Kidney (tissue), 14 donors: ENCODE data around the gene GUCA1A. TPM values are rescaled to one million over a fixed set of nuclear protein-coding genes. Genes with fewer than 3 reads are reported as not detected.

Source experiments
- DNase-seq, 5 donors: peaks; one replicate each; pipeline ENCODE4 v3.0.0-alpha.2; 2013 to 2020
- FAIRE-seq: peaks from 2 replicates; lab custom pipeline; 2012; peaks lifted over from hg19 to GRCh38; lab: Jason Lieb, UNC
- H3K27ac ChIP-seq, 2 donors: one replicate each; pipeline ENCODE4 v1.7.0; 2013; ENCODE audit warnings: low read depth in 2 of 2, low read length in 2 of 2, inconsistent platforms in 1 of 2
- H3K27me3 ChIP-seq: one replicate; pipeline ENCODE4 v1.7.1; 2013; ENCODE audit warnings: low read length, inconsistent platforms; ENCODE audit not compliant: control insufficient read depth, insufficient read depth
- H3K36me3 ChIP-seq, 3 donors: one replicate each; pipeline versions ENCODE4 v1.7.0 to v1.7.1; 2013; ENCODE audit warnings: low read length in 3 of 3, control low read depth in 1 of 3, inconsistent platforms in 1 of 3; ENCODE audit not compliant: insufficient read depth in 3 of 3, control insufficient read depth in 2 of 3
- H3K4me1 ChIP-seq, 3 donors: one replicate each; pipeline versions ENCODE4 v1.7.0 to v1.7.1; 2013; ENCODE audit warnings: low read length in 3 of 3, inconsistent platforms in 1 of 3, low read depth in 1 of 3; ENCODE audit not compliant: control insufficient read depth in 2 of 3, insufficient read depth in 2 of 3
- H3K4me3 ChIP-seq, 3 donors: one replicate each; pipeline versions ENCODE4 v1.7.0 to v1.8.1; 2013; ENCODE audit warnings: low read length in 3 of 3, control low read depth in 1 of 3, inconsistent platforms in 1 of 3
- H3K9ac ChIP-seq, 3 donors: one replicate each; pipeline versions ENCODE4 v1.7.0 to v1.7.1; 2013; ENCODE audit warnings: low read length in 3 of 3, control low read depth in 1 of 3, inconsistent platforms in 1 of 3
- H3K9me3 ChIP-seq, 3 donors: one replicate each; pipeline versions ENCODE4 v1.7.0 to v1.7.1; 2013; ENCODE audit warnings: low read length in 3 of 3, control low read depth in 1 of 3, inconsistent platforms in 1 of 3; ENCODE audit not compliant: control insufficient read depth in 2 of 3, insufficient read depth in 1 of 3
- intact Hi-C: fragments of 100-400 bp; cut with DNase I; formaldehyde crosslinking; loops from one replicate; pipeline ENCODE4 v1.11.1; 2022
- polyA plus RNA-seq: library from polyadenylated mRNA; stranded (reverse); fragments of 350-450 nt; fragmentation: Illumina TruSeq; extraction: RNeasy Lipid Tissue Mini Kit (QIAGEN cat#74804); gene quantifications from one replicate; pipeline ENCODE4 v1.2.3, GENCODE V29; 2014; ENCODE audit warnings: low read depth, low replicate concordance; ENCODE audit not compliant: insufficient read depth
- total RNA-seq: library from RNA; stranded (reverse); fragmentation: NEBNext Ultra II Directional; extraction: Animal tissue kit (Norgen Biotek cat#: 25700); gene quantifications from one replicate; pipeline ENCODE4 v1.2.1, GENCODE V29; 2021
- TF ChIP-seq, protein P1 (sequence below): IDR thresholded peaks from 3 replicates; pipeline ENCODE4 v1.5.1; 2012; ENCODE audit warnings: mild to moderate bottlenecking, moderate library complexity, borderline replicate concordance; ENCODE audit not compliant: insufficient read depth; ENCODE audit errors: extremely low read depth
- donor health status: control.
- donor health status: control.
- donor health status: control.
- donor health status: control.
- donor health status: control.
- donor health status: DM: yes; HTN: yes; CAD: no.
- donor health status: Normal renal cell carcinoma (clear cell type).

The GUCA1A gene
- total and polyA plus RNA-seq, 2 donors from 2014 or later, result not detected

DNA sequence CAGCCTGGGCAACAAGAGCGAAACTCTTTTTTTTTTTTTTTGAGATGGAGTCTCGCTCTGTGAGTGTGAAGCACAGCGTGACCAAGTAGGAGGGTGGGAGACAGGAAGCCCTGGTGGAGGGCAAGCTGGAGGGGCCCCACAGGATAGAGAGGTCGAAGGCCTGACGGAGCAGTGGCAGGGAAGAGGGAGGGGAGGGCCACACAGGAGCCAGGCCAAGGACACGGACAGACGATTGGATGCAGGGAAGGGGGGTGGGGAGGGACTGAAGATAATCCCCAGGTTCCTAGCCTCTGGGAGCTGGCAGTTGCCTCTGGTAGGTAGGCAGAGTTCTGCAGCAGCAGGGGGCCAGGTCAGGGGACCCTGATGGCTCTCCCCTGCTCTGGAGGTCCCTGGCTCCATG, 10.8 kb upstream of the GUCA1A start:
- Histone ChIP-seq H3K36me3 (no peaks in the 10 kb centered on the region), H3K9ac (no peak overlapping the region), H3K4me3 (no peak overlapping the region), H3K27me3 (no peaks in the 10 kb centered on the region), H3K27ac (no peak overlapping the region), H3K4me1 (no peaks in the 10 kb centered on the region), H3K9me3 (no peaks in the 10 kb centered on the region)
- intact Hi-C loops, result loop anchor here (5.0 kb wide), 1 partner anchor 85 kb away; no protein-coding TSS in a partner anchor
- TF ChIP-seq, protein P1, sequence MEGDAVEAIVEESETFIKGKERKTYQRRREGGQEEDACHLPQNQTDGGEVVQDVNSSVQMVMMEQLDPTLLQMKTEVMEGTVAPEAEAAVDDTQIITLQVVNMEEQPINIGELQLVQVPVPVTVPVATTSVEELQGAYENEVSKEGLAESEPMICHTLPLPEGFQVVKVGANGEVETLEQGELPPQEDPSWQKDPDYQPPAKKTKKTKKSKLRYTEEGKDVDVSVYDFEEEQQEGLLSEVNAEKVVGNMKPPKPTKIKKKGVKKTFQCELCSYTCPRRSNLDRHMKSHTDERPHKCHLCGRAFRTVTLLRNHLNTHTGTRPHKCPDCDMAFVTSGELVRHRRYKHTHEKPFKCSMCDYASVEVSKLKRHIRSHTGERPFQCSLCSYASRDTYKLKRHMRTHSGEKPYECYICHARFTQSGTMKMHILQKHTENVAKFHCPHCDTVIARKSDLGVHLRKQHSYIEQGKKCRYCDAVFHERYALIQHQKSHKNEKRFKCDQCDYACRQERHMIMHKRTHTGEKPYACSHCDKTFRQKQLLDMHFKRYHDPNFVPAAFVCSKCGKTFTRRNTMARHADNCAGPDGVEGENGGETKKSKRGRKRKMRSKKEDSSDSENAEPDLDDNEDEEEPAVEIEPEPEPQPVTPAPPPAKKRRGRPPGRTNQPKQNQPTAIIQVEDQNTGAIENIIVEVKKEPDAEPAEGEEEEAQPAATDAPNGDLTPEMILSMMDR, result no peak
- DNase-seq (peak in 4 of 5 donors; percentile 58 to 82 (median 61)), FAIRE-seq (no peak)

GRCh38 chr6:42162812-42163211, 10.4 kb upstream of the GUCA1A start:
- Histone ChIP-seq H3K9me3 (no peaks in the 10 kb centered on the region), H3K4me1 (no peaks in the 10 kb centered on the region), H3K36me3 (no peaks in the 10 kb centered on the region), H3K9ac (no peak overlapping the region), H3K4me3 (no peak overlapping the region), H3K27ac (no peak overlapping the region), H3K27me3 (no peaks in the 10 kb centered on the region)
- TF ChIP-seq, protein P1, result no peak
- FAIRE-seq (no peak), DNase-seq (no peak)
- intact Hi-C loops, result loop anchor here (5.0 kb wide), 1 partner anchor 86 kb away; no protein-coding TSS in a partner anchor

GRCh38 chr6:42163981-42164380, 9.2 kb upstream of the GUCA1A start:
- no peak for FAIRE-seq
- Histone ChIP-seq H3K9ac (no peak overlapping the region), H3K9me3 (no peaks in the 10 kb centered on the region), H3K4me3 (no peak overlapping the region), H3K27me3 (no peaks in the 10 kb centered on the region), H3K36me3 (no peaks in the 10 kb centered on the region), H3K4me1 (no peaks in the 10 kb centered on the region), H3K27ac (no peak overlapping the region)
- intact Hi-C loops, result loop anchor here (5.0 kb wide), 1 partner anchor 87 kb away; no protein-coding TSS in a partner anchor
- peak in 3 of 5 donors; percentile 33 to 84 (median 44) for DNase-seq
- TF ChIP-seq, protein P1, result no peak

DNA sequence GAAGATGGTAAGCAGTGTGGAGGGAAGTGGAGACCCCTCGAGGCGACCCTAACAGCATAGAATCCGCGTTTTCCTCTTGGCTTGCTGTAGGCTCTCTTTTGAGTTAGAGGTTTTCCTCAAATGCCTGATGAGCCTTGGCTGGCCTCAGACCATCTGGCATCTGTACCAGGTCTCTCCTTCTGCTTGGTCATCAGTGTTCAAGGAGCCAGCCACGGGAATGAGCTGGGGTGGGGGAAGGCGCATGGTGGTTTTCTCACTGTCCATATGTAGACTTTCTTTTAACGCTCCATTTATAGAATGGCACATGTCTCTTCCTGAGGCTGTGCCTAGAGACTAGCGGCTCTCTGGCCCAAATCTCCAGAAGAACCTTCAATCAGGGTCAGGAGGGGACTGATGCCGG, 8.1 kb upstream of the GUCA1A start:
- FAIRE-seq, result no peak
- intact Hi-C loops, result no loop called here

More for the DNA sequence above, 8.1 kb upstream of the GUCA1A start:
- Histone ChIP-seq H3K9me3 (no peaks in the 10 kb centered on the region), H3K27ac (no peak overlapping the region), H3K4me3 (no peak overlapping the region), H3K9ac (no peak overlapping the region), H3K36me3 (no peaks in the 10 kb centered on the region), H3K4me1 (no peaks in the 10 kb centered on the region), H3K27me3 (no peaks in the 10 kb centered on the region)
- no peak for DNase-seq
- TF ChIP-seq, protein P1, result no peak
